Erythroblast (primary cell): ENCODE measurements around the gene PTPRN2.

Experiments
- DNase-seq, 2 experiments: peaks; one replicate each; lab custom pipeline; 2025; lab: John Stamatoyannopoulos, UW
- GATA1 ChIP-seq: IDR thresholded peaks from 2 replicates; pipeline ENCODE4 v1.6.1; 2011; ENCODE audit warnings: low read depth, mild to moderate bottlenecking, control low read depth, low read length, moderate library complexity
- POLR2A ChIP-seq: IDR thresholded peaks from 2 replicates; pipeline ENCODE4 v1.6.1; 2011; ENCODE audit warnings: mild to moderate bottlenecking, low read length

The PTPRN2 gene

GRCh38 chr7:157979636-157980340, 607.8 kb downstream of the PTPRN2 start:
- TF ChIP-seq GATA1 (no peak), POLR2A (no peak)
- no peak for DNase-seq

- TF ChIP-seq GATA1 = no peak
- no peak for TF ChIP-seq POLR2A
- no peak for DNase-seq
Measured at GRCh38 chr7:157978766-157979165, 608.9 kb downstream of the PTPRN2 start.

DNA sequence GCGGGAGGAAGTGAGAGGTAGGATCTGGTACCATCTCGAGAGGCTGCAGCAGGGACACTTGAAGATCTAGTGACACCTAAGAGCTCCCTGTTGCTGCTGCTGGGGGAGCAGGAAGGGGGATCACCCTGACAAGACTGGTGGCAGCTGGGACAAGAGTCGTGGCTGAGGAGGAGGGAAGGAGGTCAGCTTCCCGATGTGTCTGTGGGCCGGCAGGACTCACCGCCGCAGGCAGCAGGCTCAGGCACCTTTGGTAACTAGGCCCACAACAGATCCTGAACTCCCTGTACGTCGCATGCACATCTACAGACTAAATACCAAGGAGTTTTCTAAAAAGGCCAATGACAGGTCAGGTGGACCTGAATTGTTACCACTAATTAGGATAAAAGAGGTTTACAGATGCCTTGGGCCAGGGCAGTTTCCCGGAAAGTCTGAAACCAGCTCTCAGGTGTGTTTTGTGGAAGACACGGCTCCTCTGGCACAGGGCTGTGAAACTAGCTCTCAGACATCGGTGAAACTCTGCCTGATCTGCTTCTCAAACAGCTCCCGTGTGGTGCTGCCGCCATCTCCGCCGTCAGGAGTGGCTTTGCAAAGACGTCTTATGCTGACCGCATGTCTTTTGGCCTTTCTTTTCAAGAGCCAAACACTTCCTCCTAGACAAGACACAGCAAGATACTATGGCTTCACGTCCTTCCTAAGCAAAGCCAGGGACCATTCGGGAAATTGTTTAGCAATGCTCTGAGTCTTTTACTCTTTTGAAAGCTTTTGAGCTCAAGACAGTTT, 609.7 kb downstream of the PTPRN2 start:
- TF ChIP-seq GATA1 (no peak), POLR2A (no peak)
- no peak for DNase-seq

- no peak for DNase-seq
- TF ChIP-seq POLR2A (no peak), GATA1 (no peak)
Measured at GRCh38 chr7:157977306-157977705, 610.3 kb downstream of the PTPRN2 start.

- no peak for DNase-seq
- no peak for TF ChIP-seq GATA1
- TF ChIP-seq POLR2A = no peak
Measured at GRCh38 chr7:157976406-157976805, 611.2 kb downstream of the PTPRN2 start.

DNA sequence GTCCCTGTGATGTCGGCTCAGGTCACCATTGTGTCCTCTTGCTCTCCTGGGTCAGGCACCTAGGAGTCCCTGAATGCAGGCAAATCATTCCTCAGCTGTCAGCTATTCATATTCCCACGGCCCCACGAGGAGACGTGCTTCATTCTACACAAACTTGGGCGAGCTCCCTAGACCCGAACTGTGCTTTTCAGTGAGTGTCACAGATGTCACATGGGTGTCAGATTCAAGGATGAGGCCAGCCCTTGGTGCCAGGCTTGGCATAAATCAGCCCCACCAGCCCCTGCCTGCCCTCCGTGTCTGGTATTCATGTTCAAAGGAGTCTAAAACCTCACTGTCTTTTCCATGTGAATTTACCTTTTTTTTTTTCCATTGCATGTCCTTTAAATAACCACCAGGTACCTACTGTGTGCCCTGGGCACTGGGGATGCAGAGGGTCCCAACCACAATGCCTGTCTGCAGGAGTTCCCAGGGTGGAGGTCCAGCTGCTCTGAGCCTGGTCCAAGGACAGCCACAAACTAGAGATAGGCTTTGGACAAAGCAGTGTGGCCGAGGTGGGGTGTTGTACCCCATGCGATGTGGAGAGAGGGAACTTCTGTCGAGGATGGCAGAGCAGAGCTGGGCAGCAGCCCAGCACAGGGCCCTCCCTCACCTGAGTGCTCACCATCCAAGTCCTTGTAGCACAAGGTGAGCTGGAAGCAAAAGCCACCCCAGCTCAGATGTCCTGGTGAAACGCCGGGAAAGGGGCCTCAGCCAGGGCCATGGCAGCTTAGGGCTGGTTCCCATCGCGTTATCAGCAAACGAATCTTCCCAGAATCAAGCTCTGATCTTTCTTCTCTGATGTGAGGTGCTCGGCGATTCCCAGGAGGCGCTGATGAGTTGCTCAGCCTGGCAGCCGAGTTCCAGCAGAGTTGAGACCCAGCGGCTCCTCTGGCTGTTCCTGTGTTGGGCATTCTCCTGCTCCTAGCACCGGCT, 611.9 kb downstream of the PTPRN2 start:
- no peak for DNase-seq
- TF ChIP-seq GATA1 (no peak), POLR2A (no peak)

DNA sequence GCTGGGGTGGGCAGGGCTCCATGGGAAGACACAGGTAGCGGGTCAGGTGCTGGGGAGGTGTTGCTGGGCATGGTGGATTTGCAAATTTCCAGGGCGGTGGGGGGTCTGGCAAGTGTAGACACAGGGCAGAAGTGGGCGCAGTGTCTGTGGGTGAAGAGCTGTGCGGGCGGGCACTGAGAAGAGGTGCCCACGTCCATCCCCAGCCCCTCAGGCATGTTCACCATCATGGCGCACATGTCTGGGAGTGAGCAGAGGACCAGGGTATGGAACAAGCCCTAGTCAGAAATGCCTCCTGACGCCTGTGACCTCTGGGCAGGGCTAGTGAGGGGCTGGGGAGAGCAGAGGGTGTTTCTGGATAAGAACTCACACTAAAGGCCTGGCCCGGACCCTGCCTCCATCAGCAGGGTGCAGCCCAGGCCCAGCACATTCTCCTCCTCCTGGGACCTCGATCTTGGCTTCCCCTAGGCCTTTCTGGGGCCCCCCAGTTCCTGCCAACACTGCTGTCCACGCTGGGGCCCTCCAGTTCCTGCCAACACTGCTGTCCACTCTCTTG, 612.9 kb downstream of the PTPRN2 start:
- TF ChIP-seq GATA1 (no peak), POLR2A (no peak)
- no peak for DNase-seq

DNA sequence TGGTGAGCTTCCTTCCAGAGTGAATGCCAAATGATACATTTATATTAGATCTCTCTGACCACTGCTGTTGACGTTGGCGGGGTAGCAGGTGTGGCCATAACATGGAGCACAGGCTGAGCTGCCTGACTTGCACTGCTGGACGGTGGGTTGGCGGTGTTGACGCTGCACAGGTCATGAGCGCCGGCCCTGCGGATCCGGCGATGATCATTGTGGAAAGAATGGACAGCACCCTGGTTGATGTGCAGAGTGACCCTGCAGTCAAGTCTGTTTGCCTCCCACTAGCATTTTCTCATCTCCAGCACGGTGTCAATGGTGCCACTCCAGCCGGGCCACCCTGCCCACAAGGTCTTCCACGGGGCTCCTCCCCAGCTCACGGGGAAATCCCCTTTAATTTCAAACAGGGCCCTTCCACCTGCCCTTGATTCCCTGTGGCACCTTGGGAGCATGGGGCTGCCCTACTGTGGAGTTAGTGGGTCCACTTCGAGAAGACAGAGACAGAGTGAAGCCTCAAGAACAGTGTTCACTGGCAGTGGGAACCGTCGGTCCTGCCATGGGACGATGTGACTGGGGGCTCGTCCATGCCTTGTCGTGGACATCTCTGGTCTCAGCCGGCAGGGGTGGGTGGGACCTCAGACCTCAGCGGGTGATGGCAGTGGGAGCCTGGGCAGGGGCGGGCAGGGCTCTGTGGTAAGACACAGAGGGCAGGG, 613.5 kb downstream of the PTPRN2 start:
- no peak for DNase-seq
- TF ChIP-seq POLR2A (no peak), GATA1 (no peak)

- TF ChIP-seq GATA1 (no peak), POLR2A (no peak)
- no peak for DNase-seq
Measured at GRCh38 chr7:157972914-157973313, 614.7 kb downstream of the PTPRN2 start.

DNA sequence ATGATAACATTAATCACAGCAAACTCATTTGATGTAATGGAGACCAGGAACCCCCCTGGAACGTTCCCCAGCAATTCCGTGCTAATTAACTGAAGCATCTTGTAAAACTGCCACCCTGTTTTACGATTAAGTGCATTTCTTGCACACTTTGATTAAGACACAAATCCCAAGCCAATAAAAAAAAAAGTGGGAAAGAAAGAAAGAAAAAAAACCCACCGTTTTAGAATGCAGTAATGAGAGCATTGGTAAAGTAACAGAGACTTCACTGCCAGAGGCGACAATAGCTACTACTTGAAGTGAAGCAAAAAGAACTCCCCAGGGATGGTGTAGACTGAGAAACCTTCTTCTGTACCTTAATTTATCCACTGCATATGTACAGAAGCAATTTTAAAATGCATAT, 616.1 kb downstream of the PTPRN2 start:
- TF ChIP-seq GATA1 (no peak), POLR2A (no peak)
- DNase-seq = no peak

DNA sequence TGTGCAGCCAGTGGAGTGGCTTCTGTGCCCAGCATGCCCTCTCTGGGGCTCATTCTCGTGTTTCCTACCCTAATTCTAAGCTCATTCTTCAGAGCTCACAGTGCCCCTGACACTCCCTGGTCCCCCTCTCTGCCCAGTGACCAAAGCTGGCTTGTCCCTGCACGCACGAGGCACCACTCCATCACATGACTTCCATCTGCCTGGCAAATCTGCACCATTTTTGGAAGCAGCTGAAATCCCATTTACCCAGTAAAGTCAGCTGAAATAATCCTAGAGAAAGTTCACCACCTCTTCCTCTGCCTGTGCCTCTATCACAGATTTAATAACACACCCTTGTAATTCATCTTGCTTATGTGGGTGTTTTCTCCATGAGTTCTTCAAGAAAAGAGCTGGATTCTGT, 616.9 kb downstream of the PTPRN2 start:
- TF ChIP-seq GATA1 = no peak
- TF ChIP-seq POLR2A = no peak
- no peak for DNase-seq

DNA sequence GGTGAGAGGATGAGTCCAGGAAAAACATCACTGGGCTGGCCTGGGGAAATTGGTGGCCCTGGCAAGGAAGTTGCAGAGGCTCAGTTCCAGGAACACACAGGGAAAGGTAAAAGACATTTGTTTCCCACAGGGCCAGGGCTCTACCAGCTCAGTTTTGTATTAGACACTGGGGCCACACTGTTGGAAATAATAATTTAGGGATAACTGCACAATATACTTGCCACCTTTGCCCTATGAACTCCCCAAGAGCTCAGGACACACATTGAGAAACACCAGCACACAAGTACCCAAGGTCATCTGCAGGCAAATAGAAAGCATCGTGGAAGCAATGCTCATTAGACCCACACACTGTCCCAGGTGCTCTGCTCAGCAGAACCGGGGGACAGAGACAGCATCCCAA, 617.6 kb downstream of the PTPRN2 start:
- TF ChIP-seq POLR2A = no peak
- no peak for DNase-seq

- no peak for DNase-seq
- no peak for TF ChIP-seq GATA1
- TF ChIP-seq POLR2A = no peak
Measured at GRCh38 chr7:157966490-157966889, 621.1 kb downstream of the PTPRN2 start.
